DMS153 treated with DMSO at 0.1 percent for 48 hours (cell line): ENCODE measurements around the gene MED20.
A peak's percentile ranks its signal among the peaks of the same experiment; 100 is the strongest.

Experiments used
- DNase-seq: peaks from one replicate; lab custom pipeline; 2025; ENCODE audit not compliant: unreplicated experiment; lab: John Stamatoyannopoulos, UW

The MED20 gene

GRCh38 chr6:41941280-41942066 lies 20.5 kb upstream of the MED20 start, which contains the start of gene CCND3:
TSS of gene CCND3 (minus strand) at chr6:41941808. CDS start at chr6:41941649, 159 bp downstream.
- peak; percentile 67 for DNase-seq

GRCh38 chr6:41940759-41941279 lies 19.9 kb upstream of the MED20 start:
- no peak for DNase-seq

GRCh38 chr6:41939848-41940758 lies 19.2 kb upstream of the MED20 start:
- DNase-seq: no peak

DNA sequence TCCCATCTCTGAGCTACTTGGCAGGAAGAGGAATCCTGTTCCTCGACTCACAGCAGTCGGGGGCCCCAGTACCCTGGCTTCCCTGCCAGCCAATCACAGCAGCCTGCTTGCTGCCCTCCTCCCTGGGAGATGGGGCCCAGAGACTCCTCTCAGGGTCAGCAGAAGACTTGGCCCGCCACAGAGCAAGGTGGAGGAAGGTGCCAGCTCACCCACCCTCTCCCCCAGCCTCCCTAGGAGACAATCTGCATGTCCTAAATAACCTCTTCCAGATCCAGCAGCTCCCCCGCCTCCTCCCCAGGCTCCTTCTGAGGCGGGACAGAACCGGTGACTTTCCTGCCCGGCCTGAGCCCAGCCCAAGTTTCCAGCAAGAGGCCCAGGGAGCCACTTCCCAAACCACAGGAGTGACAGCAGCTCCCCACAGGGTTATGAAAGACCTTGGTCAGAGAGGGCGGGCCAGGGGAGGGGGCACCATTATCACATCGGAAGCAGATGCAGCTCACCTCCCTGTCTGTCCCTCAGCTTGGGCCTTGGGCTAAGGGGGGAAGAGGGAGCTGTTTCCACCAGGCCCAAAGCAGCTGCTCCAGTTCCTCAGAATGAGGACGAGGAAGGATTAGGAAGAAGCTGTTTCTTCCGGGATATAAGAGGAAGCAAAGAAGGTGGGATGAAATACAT lies 18.4 kb upstream of the MED20 start:
- no peak for DNase-seq

DNA sequence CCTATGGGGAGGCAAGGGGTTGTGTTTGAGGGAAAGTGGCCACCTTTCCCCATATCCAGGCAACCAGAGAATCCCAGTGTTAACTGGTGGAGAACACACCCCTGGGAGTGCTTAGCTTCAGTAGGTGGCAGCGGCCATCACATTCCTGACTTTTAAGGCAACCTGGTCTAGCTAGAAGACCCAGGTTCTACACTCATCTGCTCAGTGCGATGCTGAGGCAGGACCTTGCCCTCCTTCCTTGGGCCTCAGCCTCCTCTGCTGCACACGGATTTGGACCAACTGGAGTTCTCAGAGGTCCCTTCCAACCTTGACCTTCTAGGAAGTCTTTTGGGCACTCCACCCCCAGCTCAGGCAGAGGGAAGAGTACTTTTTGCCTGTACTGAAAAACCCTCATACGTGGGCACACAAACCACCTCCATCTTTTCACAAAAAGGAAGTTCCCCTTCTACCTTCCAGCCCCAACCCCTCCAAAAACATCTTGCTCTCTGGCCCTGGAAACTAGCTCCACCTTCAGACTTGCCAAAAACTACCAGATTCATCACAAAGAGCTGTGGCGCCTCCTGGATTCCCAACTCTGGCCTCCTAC lies 17.7 kb upstream of the MED20 start:
- DNase-seq: no peak

GRCh38 chr6:41937861-41938574 lies 17.1 kb upstream of the MED20 start:
- no peak for DNase-seq

GRCh38 chr6:41937472-41937860 lies 16.5 kb upstream of the MED20 start:
- DNase-seq: no peak

DNA sequence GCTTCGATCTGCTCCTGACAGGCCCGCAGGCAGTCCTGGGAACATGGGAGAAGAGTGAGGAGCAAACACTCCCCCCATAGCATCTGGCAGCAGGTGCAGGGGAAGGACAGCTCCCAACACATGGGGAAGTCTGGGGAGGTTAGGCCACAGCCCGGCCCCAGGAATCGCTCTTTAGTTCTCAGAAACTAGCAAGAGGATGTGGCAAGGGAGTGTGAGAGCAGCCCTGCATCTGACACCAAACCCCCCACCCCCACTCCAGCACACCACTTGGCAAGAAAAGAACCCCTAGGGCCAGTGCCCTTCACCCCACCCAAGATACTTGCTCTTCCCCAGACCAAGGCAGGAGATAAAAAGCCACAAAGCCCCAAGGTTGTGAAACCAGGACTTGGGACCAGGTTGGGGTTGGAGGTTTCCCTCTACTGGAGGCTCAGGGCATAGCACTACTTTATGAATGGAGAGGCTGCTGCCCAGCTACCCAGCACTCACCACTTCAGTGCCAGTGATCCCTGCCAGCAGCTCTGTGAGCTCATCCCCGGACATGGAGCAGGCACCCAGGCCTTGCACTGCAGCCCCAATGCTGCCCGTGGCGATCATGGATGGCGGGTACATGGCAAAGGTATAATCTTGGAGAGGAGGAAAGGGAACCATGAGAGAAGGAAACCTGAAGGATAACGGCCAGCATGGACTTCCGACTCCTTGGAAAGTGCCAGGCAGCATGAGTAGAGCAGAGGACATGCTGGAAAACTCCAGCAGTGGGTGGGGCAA lies 15.3 kb upstream of the MED20 start:
- DNase-seq: peak; percentile 36

DNA sequence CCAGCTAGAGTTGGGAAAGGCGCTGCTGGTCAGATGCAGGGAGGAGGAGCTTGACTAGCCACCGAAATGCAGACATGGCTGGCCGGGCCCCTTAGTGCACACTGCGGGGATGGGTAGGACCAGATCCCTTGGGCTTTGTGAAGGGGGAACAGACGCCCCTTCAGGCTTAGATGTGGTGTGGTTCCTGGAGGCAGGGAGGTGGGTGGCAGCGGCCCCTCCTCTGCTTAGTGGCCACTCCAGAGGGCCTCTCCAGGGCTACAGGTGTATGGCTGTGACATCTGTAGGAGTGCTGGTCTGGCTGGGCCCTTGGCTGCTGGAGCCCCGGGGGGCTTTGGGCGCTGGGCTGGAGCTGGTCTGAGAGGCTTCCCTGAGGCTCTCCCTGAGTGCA lies 14.7 kb upstream of the MED20 start:
- no peak for DNase-seq

DNA sequence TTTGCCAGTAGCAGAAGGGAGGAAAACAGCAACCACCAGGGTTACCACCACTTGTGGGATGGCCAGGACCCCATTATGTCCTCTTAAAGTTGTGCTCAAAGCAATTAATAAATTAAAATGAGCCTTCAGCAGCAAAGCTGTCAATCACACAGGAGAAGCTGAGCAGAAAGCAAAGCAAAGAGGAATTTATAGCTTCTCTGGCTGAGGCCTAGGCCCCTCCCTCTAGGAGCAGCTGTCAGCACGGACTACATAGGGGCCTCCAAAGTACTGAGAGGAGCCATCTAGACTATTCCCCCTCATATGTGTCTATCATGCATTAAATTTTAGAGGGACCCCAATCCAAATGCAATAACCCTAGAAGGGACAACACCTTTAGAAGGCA lies 14.2 kb upstream of the MED20 start:
- DNase-seq: no peak

DNA sequence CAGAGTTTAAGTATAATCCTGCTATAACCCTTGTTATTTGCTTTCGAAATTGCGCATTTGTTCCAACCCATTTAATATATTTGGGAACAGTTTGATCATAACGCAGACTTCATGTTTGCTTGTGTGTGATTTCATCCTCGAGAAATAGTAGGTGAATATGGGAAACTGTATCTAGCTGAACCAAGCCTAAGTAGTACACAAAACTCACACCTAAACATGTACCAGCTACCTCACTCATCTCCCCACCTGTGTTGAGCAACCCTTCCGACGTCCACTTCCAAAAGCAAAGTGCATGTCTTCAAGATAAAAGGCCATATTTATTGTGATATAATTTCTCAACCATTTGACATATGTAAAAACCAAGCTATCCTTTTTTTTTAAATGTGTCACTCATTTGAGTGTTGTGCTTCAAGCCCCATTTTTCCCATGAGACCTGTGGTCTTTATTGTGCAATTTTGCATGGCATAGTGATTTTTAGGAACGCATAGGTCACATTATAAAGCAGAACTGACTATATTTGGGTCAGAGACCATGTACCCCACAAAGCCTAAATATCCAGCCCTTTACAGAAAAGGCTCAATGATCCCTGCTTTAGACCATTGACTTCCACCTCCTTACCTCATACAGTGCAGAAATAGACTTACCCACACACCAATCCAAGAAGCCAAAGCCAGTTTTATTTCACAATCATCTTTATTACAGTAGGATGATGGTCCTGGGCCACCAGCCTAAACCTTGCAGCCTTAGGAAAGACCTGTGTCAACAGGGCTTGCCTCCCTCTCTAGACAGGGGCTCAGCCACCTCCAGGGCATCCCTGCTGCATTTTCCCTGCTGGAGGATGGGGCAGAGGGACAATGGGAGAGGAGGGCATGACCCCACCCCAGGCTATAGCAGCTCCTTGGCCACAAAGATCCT lies 13.6 kb upstream of the MED20 start:
- DNase-seq: no peak

- no peak for DNase-seq
These were observed 11.4 kb upstream of the MED20 start for GRCh38 chr6:41932378-41932777.

DNA sequence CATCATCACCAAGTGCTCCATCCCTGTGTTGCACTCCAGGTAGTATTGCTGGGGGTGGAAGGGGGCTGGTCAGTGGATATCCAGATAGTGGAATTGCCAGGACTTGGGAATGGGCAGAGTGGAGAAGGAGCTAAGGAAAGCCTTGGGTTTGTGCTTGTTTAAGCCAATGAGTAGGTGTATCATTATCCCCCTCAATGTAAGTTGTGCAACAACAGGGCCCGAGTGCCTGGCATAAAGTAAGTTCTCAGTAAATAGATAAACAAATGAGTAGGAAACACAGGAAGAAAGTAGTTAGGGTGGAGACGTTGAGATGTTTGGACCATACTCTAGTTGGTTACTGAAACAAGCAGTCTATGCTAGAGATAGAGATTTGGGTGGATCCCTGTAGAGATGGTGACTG lies 10.9 kb upstream of the MED20 start:
- no peak for DNase-seq

DNA sequence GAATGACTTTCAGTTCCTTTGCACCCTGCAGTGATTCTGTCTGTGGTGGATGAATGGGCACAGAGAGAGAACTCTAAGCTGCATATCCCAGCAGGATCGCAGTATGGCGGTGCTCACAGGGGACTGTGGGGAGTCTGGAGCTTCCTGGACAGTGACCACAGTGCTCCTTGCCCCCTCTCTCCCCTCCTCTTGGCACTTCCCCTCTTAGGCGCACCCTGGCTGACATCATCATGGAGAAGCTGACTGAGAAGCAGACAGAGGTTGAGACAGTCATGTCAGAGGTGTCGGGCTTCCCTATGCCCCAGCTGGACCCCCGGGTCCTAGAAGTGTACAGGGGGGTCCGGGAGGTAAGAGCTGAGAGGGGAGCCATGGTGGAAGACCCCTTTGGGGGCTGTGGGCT lies 9.0 kb upstream of the MED20 start:
- DNase-seq: no peak

DNA sequence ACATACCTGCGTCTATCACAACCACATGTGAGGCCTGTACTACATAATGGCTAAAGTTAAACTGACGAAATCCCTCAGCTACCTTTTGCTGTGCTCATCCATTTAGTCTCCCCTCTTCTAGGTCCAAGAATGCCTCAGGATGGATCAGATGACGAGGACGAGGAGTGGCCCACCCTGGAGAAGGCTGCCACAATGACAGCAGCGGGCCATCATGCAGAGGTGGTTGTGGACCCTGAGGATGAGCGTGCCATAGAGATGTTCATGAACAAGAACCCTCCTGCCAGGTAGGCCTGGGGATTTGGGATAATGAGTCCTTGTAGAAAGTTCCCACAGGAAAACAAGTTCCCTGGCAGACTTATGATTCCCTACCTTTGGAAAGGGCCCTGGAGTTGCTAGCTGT lies 6.3 kb upstream of the MED20 start:
- no peak for DNase-seq

GRCh38 chr6:41922154-41922553 lies 1.2 kb upstream of the MED20 start:
- DNase-seq: peak; percentile 0

GRCh38 chr6:41921712-41921998 lies 716 bp upstream of the MED20 start:
- DNase-seq: no peak

GRCh38 chr6:41917528-41917927 lies 3.4 kb downstream of the MED20 start:
- no peak for DNase-seq
